Omental fat pad (tissue), 4 donors: ENCODE measurements around the gene ACOD1. TPM values are rescaled to one million over a fixed set of nuclear protein-coding genes. Genes with fewer than 3 reads are reported as not detected.

Experiments used
- ATAC-seq: fragments of 150-250 bp; one replicate; pipeline ENCODE4 v1.9.1; 2016; ENCODE audit warnings: mild to moderate bottlenecking, moderate library complexity; ENCODE audit not compliant: low FRiP score
- DNase-seq: peaks from one replicate; pipeline ENCODE4 v3.0.0-alpha.2; 2019; ENCODE audit warnings: low spot score
- CTCF ChIP-seq, 3 donors: fragments of 450-650 bp; IDR thresholded peaks; one replicate each; pipeline ENCODE4 v1.5.1; 2016 to 2017; ENCODE audit warnings: antibody characterized with exemption in 3 of 3, mild to moderate bottlenecking in 3 of 3, moderate library complexity in 2 of 3
- total RNA-seq, 4 donors: library from RNA; depleted of rRNA; stranded (reverse); fragments of >200 nt; gene quantifications; one replicate each; pipeline ENCODE4 v1.1.0, GENCODE V29; 2016

Gene ACOD1
- total RNA-seq, 4 donors from 2014 or later, result not detected

GRCh38 chr13:76921516-76921915, 26.8 kb upstream of the ACOD1 start:
- no peak for ATAC-seq
- DNase-seq, result no peak
- no peak for TF ChIP-seq CTCF (IDR thresholded peaks at IDR 0.05)

- ATAC-seq (no peak), DNase-seq (no peak)
- no peak for TF ChIP-seq CTCF (IDR thresholded peaks at IDR 0.05)
Observed at GRCh38 chr13:76925115-76925514, 23.2 kb upstream of the ACOD1 start.

GRCh38 chr13:76927955-76928354, 20.4 kb upstream of the ACOD1 start:
- no peak for TF ChIP-seq CTCF (IDR thresholded peaks at IDR 0.05)
- DNase-seq, result no peak

GRCh38 chr13:76928456-76928855, 19.9 kb upstream of the ACOD1 start:
- no peak for DNase-seq
- no peak for TF ChIP-seq CTCF (IDR thresholded peaks at IDR 0.05)

More at GRCh38 chr13:76927955-76928354, 20.4 kb upstream of the ACOD1 start:
- no peak for ATAC-seq

GRCh38 chr13:76929320-76929719, 19.0 kb upstream of the ACOD1 start:
- ATAC-seq, result no peak
- TF ChIP-seq CTCF (IDR thresholded peaks at IDR 0.05), result no peak
- DNase-seq, result no peak

More at GRCh38 chr13:76928456-76928855, 19.9 kb upstream of the ACOD1 start:
- no peak for ATAC-seq

GRCh38 chr13:76929851-76930374, 18.4 kb upstream of the ACOD1 start:
- ATAC-seq, result no peak
- TF ChIP-seq CTCF (IDR thresholded peaks at IDR 0.05), result no peak
- no peak for DNase-seq

- no peak for TF ChIP-seq CTCF (IDR thresholded peaks at IDR 0.05)
- ATAC-seq, result no peak
- DNase-seq, result no peak
Observed at GRCh38 chr13:76932076-76932475, 16.2 kb upstream of the ACOD1 start.
